Brain microvascular endothelial cell (primary cell): Measurements from ENCODE around the gene ANKMY1.

Source experiments
- DNase-seq: peaks from one replicate; pipeline ENCODE4 v3.0.0-alpha.2; 2020
- H3K27ac ChIP-seq: fragments of 250-450 bp; sonication (Bioruptor Pico); 2 replicates; pipeline ENCODE4 v1.5.1; 2020; ENCODE audit warnings: mild to moderate bottlenecking, moderate library complexity
- H3K27me3 ChIP-seq: fragments of 250-450 bp; sonication (Bioruptor Pico); replicated peaks from 2 replicates; pipeline ENCODE4 v1.5.1; 2020; ENCODE audit warnings: mild to moderate bottlenecking
- H3K36me3 ChIP-seq: fragments of 250-450 bp; sonication (Bioruptor Pico); replicated peaks from 2 replicates; pipeline ENCODE4 v1.5.1; 2020; ENCODE audit warnings: mild to moderate bottlenecking
- H3K4me3 ChIP-seq: 2 replicates; pipeline ENCODE4 v1.5.1; 2011; ENCODE audit warnings: low read depth, mild to moderate bottlenecking, control low read depth, low read length, moderate library complexity
- in situ Hi-C: cut with HindIII; loops from 2 replicates; pipeline ENCODE4 v1.10.0; 2017; ENCODE audit warnings: low sequenced_read_pairs, low pct_ligation_motif_present
- TF ChIP-seq, protein P1 (sequence below): IDR thresholded peaks from 2 replicates; pipeline ENCODE4 v1.5.1; 2011; ENCODE audit warnings: low read depth, mild to moderate bottlenecking, moderate library complexity, low read length, control low read depth, inconsistent platforms; ENCODE audit errors: missing control alignments

The ANKMY1 gene

DNA sequence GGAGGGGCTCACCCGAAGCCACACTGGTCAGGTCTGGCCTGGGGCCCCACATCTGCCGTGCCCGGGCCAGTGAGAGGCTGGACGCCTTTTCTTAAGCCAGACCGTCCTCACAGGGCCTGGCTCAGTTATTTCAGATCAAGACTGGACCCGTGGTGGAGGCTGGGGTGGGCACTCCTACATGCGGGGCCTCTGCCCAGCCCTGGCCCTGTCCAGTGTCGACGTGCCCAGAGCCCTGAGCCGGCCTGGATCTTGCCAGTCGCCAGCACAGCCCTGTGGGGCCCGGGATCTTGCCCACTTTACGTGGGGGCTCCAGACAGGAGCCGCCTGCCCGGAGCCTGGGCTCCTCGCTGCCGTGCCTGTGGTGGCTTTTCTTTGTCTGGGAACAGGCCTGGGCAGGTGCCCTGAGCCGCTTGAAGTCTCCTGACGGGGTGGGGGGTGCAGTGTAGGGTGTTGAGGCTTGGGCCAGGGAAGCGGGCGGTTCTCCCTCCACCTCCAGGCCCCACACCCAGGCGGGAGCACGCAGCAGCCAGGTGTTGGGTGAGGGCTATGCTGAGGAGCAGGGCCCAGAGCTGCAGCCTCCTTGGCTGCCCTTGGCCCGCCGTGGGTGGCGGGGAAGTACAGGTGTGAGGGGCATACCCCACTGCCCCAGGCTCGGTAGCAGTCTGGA lies 116.3 kb downstream of the ANKMY1 start:
- no peaks in the 10 kb centered on the region for H3K36me3 ChIP-seq
- TF ChIP-seq, protein P1, sequence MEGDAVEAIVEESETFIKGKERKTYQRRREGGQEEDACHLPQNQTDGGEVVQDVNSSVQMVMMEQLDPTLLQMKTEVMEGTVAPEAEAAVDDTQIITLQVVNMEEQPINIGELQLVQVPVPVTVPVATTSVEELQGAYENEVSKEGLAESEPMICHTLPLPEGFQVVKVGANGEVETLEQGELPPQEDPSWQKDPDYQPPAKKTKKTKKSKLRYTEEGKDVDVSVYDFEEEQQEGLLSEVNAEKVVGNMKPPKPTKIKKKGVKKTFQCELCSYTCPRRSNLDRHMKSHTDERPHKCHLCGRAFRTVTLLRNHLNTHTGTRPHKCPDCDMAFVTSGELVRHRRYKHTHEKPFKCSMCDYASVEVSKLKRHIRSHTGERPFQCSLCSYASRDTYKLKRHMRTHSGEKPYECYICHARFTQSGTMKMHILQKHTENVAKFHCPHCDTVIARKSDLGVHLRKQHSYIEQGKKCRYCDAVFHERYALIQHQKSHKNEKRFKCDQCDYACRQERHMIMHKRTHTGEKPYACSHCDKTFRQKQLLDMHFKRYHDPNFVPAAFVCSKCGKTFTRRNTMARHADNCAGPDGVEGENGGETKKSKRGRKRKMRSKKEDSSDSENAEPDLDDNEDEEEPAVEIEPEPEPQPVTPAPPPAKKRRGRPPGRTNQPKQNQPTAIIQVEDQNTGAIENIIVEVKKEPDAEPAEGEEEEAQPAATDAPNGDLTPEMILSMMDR, result no peak
- H3K27me3 ChIP-seq, result no peaks in the 10 kb centered on the region
- no peak overlapping the region for H3K4me3 ChIP-seq
- no peak for DNase-seq
- H3K27ac ChIP-seq, result no peak overlapping the region
- in situ Hi-C loops, result no loop called here

DNA sequence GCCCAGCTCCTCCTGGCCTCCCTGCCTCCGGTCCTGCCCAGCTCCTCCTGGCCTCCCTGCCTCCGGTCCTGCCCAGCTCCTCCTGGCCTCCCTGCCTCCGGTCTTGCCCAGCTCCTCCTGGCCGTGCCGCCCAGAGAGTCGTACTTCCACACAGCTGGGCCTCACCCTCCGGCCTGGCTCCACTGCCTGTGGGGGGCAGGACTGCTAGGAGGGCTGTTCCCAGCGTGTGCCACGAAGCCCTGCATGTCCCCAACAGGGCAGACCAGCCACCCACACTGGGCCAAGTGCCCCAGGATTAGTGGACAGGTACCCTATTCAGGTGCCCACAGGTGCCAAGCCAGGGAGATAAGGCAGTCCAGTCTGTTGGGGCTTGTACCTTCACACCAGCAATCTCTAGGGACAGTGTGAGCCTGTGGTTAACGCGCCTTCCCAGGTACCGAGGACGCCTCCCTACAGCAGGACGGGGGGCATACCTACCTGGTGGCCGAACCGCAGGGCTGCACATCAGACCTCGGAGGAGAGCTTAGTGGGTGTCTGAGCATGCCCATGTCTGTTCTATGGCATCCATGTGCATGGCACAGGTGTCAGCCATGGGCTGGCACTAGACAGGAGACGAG lies 117.0 kb downstream of the ANKMY1 start:
- no peaks in the 10 kb centered on the region for H3K36me3 ChIP-seq
- in situ Hi-C loops, result no loop called here
- H3K27ac ChIP-seq, result no peak overlapping the region
- no peaks in the 10 kb centered on the region for H3K27me3 ChIP-seq
- H3K4me3 ChIP-seq, result no peak overlapping the region
- no peak for DNase-seq
- TF ChIP-seq, protein P1, result no peak

DNA sequence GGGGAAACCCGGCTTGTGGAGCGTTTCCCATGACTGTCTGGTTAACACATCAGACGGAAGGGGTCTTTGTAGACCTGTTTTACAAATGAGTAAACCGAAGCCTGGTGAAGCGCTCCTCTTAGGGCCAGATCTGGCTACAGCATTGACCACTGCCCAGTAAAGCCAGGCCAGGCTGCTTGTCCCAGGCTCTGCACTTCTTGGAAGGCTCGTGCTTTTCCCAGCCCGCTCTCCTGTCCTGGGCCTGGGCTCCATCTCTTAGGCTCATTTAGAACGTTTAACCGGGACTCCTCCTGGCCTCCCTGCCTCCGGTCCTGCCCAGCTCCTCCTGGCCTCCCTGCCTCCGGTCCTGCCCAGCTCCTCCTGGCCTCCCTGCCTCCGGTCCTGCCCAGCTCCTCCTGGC lies 117.5 kb downstream of the ANKMY1 start:
- H3K27ac ChIP-seq, result no peak overlapping the region
- DNase-seq, result no peak
- no peak overlapping the region for H3K4me3 ChIP-seq
- TF ChIP-seq, protein P1, result no peak
- in situ Hi-C loops, result no loop called here
- H3K27me3 ChIP-seq, result no peaks in the 10 kb centered on the region
- no peaks in the 10 kb centered on the region for H3K36me3 ChIP-seq

DNA sequence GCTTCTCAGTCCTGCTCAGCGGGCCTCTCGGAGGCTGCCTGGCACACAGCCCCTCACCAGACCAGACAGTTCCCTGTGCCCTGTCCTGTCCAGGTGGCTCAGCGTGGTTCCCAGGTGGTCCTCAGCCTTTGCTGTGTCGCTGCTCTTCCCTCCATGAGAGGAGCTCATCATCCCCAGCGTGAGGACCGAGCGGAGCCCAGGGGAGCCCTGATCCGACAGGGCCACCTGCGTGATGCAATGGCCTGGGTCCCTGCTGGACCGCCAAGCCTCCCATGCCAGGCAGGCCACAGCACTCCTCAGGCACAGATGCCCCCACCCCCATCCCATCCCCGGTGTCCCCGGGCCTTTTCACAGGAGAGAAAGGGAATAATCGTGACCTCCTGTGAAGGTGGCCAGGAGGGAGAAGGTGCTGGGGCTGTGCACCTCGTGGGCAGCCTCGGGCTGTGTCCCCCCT lies 118.1 kb downstream of the ANKMY1 start:
- no peaks in the 10 kb centered on the region for H3K27me3 ChIP-seq
- no peak for DNase-seq
- TF ChIP-seq, protein P1, result no peak
- in situ Hi-C loops, result loop anchor here (10.0 kb wide), 1 partner anchor 205 kb away; no protein-coding TSS in a partner anchor
- H3K36me3 ChIP-seq, result no peaks in the 10 kb centered on the region
- no peak overlapping the region for H3K27ac ChIP-seq
- H3K4me3 ChIP-seq, result no peak overlapping the region

DNA sequence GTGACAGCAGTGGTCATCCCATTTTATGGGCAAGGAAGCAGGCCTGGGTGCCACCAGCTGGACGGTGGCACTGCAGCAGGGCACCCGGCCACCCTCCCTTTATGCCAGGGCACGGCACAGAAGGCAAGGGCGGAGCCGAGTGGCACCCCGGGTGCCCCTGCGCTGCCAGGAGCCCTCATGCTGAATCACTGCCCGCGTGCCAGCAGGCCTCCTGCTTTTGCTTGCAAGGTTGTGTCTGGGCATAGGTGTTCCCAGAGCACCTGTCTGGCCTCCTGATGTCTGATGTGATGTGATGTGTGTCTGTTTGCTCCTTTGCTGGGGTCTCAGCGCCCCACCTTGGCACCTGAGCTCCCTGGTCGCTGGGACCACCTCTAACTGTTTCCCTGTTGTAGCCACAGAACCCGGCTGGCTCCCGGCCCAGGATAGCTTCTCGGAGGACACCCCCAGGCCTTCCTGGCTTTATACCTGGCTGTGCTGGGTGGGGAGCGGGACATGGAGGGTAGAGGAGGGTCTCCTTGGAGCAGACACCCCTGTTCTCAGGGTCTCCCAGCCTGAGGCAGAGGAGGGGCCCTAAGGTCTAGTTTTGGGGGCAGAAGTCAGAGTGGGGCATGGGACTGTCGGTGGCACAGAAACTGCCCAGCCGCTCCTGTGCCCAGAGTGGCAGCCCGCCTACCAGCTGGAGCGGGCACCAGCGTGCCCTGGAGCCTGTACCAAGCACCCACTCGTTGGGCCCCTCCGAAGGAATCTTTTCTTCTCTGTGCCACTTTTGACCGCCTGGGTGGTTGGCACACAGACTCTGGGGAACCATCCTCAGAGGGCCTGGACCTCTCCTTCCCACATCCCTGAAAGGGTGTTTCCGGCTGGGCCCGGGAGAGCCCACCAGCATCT lies 118.7 kb downstream of the ANKMY1 start:
- no peak overlapping the region for H3K4me3 ChIP-seq
- no peak for DNase-seq
- H3K27me3 ChIP-seq, result no peaks in the 10 kb centered on the region
- TF ChIP-seq, protein P1, result no peak
- no peaks in the 10 kb centered on the region for H3K36me3 ChIP-seq
- H3K27ac ChIP-seq, result no peak overlapping the region
- in situ Hi-C loops, result loop anchor here (10.0 kb wide), 1 partner anchor 204 kb away; no protein-coding TSS in a partner anchor
